ENCODE measurements around the gene CDC5L.
"Not testable (repeated sequence)": the region's sequence is repeated elsewhere in the genome, so short reads cannot be mapped to it uniquely, and the experiment has no call there.

The CDC5L gene

DNA sequence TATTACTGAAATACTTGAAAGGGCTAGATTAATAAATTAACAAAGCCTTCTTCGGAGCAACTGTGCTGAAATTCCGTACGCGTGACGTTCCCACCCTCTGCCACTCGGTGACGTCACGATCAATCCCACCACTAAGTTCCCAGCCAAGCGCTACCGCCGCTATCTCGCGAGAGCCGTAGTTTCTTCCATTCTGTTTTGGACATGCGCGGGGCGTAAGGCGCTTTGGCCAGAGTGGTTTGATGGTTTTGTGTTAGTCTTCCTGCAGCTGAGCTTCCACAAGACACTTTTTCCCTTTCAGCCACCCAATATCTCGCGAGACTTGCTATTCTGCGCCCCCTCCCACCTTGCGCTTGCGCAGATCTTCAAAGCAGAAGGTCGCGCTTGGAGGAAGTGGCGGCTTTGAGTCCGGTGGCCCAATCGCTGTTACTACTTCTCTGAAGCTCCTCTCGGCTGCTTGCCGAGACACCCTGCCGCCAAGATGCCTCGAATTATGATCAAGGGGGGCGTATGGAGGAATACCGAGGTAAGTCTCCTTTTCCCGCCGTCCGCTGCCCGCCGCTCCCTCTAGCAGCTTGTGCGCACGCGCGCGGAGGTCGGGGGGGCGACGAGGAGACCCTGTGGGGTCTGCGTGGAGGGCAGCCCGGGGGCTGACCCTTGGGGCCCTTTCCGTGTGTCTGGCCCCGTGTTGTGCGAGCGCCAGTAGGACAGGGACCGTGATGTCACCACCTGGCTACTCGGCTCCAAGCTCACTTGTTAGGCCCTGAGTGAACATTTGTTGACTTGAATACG is at the start of gene CDC5L:
Gene CDC5L (plus strand): TSS at position 361 of the 789 bp plus-strand sequence. CDS start 118 bp downstream, at position 479.
- peak; percentile 99 for DNase-seq

DNA sequence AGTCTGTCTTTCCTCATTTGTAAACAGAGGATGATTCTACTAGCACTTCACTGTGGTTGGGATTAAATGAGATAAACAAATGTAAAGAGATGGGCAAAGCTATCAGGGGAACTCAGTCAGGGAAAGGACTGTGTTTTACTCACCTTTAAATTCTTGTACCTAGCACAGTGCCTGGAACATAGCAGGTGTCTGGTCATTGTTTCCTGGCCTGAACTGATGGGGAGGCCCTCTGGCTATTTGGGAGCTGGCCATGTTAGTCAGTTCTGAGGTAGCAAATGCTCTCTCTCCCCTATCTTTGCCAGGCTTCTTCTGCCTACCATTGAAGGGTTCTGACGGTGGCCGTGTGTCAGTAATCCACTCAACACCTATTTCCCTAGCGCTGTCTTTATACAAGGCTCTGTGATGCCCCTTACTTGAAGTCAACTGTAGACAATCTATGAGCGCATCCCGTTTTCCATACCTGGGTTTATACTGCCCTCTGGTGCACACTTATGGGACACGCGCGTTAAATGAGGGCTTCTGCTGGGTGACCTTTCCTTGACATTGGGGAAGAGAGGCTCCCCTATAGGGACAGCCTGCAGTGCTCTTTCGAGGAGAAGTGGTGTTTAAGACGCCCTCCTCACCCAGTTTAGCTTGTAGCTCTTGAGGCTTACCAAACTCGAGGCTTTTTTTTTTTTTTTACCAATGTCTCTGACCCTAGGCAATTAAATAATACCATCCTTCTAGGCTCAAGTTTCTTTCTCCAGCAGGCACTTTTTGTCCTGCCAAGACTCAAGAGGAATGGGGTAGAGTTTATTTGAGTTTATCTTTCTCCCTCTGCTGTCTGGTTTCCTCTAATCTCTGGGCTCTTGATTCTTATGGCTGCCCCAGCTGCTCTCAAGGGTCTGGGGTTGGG is 49.0 kb upstream of the CDC5L start:
- DNase-seq, result peak; percentile 80

DNA sequence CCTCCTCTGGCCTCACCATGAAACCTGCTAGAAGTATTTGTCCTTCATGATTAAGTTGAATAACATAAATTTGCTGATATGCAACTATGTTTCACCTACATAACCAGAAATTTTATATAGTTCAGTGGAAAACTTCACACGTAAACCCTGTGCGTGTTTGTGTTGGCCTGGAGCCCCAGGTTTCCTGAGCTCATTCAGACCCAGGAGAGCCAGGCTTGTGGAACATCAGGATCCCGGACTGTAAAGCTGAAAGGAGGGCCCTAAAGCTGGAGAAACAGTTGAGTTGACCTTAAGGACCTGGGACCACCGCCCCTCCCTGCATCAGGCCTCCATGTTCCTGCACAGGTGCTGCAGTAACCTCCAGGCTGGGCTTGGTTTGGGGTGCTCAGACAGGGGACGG is 48.2 kb upstream of the CDC5L start:
- DNase-seq, result no peak

DNA sequence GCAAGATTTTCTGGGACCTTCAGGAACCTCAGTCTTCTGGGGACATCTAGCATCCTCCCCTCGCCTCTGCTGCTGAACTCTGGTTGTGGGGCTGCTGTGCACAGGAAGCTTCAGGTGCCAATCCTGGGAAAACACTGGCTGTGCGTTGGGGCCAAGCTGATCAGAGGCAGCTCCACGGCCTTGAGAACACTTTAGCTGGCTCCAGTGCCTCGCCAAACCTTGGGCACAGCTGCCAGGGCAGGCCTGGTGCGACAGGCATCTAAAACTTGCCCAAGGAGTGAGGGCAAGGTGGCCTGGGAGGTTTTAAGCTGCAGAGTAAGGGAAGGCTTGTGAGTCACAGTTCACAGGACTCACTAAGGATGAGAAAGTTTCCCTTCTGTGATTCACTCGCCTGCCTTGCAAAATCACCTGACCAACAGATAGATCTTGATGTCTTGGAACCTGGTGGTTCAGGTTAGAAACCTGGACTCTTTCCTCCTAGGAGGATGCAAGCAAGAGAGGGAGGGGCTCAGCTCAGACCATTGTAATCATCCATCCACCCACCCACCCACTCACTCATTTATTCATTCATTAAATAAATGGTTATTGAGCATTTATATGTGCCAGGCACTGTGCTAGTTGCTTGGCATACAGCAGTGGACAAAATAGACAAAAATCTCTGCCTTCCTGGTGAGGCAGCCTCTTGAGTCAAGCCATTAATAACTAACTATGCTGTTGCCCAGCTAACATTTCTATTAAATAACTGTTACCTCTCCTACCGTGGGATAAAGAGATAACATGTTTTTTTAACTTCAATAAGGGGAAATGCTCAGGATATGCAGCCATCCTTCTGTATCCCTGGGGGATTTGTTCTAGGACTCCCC is 47.5 kb upstream of the CDC5L start:
- no peak for DNase-seq

DNA sequence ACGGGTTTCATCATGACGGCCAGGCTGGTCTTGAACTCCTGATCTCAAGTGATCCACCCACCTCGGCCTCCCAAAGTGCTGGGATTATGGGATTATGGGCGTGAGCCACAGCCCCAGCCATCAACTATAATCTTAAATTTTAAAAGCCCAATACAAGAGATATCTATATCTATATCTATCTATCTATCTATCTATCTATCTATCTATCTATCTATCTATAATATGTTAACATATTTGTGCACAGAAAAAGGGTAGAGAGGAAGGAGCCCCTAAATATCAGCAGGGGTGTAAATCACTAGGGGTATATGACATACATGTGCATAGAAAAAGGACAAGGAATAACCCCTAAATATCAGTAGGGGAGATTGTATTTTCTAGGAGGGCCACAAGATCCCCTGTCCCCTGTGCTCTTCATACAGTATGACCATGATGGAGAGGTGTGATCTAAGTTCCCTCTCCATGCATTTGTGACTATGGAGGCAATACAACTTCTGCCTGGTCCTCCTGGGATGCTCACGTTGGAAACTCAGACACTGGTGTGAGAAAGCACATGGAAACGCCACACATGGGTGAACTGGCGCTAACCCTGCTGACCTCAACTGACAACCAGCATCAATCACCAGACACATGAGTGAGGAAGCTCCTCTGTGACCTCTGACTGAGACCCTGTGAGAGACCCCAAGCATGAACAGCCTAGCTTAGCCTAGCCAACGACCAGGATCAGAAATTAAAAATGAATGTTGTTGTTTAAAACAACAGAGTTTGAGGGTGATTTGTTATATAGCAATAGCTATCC is 46.2 kb upstream of the CDC5L start:
- no peak for DNase-seq

DNA sequence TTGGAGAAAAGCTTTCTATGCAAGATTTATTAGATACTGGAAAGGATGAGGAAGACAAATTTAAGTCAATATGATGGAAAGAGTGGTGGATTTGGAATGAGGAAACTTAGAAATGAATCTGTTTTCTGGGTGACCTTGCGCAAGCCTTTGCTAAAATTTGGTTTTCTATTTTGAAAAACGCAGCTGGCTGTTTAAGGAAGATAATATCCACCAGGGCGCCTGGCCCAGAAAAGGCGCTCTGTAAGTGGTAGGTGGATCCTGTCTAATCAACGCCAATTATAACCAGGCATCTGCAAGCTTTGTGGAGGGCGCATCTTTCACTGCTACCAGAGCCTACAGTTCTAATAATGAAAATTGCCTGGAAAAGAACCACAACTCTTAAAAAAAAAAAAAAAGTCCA is 45.5 kb upstream of the CDC5L start:
- no peak for DNase-seq

DNA sequence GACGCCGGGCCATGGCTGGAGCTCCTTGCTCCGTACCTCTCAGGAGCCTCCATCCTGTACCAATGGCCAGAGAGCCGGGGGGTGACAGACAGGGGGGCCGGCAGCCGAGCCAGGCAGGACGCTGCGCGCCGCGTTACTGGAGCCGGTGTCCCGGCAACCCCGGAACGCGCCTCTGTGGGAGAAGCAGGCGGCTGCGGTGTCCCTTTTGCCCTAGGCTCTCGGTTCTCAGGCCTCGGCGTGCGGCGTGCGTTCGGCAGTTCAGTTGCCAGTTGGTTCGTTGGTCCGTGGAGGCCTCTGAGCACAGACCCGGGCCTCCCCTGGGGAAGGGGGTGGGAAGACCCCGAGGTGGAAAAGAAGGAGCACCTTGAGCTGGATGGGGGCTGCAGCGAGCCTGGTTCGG is 45.0 kb upstream of the CDC5L start, which contains the start of gene SPATS1:
Gene SPATS1 (plus strand): TSS at position 162 of the 400 bp plus-strand sequence. CDS start 446 bp downstream, outside the sequence.
- peak; percentile 69 for DNase-seq

DNA sequence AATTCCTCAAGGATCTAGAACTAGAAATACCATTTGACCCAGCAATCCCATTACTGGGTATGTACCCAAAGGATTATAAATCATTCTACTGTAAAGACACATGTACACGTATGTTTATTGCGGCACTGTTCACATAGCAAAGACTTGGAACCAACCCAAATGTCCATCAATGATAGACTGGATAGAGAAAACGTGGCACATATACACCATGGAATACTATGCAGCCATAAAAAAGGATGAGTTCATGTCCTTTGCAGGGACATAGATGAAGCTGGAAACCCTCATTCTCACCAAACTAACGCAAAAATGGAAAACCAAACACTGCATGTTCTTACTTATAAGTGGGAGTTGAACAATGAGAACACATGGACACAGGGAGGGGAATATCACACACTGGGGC is 40.7 kb upstream of the CDC5L start:
- DNase-seq, result not testable (repeated sequence)

DNA sequence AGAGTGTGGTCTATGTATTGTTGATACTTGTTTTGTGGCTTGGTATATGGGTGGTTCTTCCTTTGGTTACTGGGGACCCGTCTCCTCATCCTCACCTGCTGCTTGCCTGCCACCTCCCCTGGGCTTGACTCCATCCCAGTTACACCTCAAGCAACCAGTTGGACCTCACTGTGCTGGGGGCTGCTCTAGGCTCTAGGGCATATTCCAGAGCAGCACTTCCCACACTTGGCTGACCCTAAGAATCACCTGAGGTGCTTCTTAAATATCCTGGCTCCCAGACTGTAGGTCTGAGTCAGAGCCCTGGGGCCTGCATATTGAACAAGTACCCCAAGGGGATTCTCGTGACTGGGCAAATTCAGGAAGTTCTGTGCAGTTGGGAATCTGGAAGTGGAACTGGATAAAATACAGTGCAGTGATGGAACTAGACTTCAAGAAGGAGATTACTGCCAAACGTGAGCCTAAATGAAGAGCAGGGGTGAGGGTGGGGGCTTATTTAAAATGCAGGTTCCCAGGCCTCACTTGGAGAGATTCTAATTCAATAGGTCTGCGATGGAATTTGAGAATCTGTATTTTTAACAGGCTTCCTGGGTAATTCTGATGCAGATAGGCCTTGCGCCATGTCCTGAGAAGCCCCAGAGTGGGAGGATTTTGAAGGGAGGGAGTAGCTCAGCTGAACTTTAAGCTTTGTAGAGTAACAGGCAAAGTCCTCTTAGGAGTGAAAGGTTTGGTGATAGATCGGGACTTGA is 37.4 kb upstream of the CDC5L start:
- DNase-seq, result peak; percentile 70

DNA sequence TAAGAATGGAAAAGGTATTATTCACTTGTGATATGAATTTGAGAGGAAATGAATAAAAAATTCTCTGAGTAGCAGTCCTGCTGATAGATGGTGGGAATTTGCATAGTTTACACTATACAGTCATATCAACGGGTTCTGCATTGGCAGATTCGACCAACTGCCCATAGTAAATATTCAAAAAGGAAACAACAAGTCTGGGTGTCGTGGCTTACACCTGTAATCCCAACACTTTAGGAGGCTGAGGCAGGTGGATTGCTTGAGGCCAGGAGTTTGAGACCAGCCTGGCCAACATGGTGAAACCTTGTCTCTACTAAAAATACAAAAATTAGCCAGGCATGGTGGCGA is 36.9 kb upstream of the CDC5L start:
- DNase-seq, result not testable (repeated sequence)

DNA sequence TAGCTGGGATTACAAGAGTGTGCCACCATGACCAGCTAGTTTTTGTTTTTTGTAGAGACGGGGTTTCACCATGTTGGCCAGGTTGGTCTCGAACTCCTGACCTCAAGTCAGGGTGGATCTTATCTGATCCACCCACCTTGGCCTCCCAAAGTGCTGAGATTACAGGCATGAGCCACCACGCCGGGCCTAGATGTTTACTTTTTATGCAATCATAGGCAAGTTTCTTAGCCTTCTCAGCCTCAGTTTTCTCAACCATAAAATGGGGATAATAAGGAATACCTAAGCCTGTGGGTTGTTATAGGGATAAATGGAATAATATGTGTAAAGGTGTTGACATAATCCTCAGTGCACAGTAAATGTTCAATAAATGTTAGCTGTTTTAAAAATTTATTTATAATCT is 35.2 kb upstream of the CDC5L start:
- no peak for DNase-seq

DNA sequence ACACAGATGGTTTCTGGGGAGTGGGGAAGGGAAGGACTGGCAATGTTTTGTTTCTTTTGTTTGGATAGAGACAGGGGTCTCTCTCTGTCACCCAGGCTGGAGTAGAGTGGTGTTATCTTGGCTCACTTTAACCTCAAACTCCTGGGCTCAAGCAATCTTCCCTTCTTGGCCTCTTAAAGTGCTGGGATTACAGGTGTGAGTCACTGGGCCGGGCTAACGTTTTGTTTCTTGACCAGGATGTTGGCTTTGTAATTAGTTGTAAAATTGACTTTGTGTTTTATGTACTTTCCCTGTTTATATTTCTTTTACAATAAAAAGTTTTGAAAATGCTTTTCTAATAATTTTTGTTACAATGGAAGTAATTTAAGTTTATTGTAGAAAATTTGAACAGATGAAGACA is 34.2 kb upstream of the CDC5L start:
- DNase-seq, result no peak

DNA sequence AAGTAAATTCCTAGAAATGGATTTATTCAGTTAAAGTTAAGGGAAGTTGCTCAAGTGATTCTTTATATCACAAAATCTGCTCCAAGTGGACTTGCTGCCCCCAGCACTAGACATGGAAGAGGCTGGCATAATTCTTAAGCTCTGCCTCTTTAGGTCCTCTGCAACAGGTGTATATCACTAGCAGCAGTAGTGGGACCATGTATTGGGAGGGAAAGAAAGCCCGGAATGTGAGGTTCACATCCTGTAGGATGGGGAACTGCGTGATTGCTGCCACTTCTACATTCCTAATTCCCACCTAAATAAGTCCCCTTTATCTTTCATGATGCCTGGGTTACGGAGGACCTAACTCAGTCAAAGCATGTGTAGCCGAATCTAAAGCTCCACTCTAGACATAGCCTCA is 31.9 kb upstream of the CDC5L start:
- DNase-seq, result no peak

DNA sequence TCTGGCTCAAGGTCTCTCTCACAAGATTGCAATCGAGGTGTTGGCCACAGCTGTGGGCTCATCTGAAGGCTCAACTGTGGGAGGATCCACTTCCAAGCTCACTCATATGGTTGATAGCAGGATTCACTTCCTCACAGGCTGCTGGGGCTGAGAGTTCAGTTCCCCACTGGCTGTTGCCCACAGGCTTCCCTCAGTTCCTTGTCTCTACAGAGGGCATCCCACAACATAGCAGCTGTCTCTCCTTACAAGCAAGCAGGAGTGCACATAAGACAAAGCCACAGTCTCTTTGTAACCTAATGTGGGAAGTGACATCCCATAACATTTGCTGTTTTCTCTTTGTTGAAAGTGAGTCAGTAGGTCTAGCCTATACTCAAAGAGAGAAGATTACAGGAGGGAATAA is 31.0 kb upstream of the CDC5L start:
- no peak for DNase-seq

DNA sequence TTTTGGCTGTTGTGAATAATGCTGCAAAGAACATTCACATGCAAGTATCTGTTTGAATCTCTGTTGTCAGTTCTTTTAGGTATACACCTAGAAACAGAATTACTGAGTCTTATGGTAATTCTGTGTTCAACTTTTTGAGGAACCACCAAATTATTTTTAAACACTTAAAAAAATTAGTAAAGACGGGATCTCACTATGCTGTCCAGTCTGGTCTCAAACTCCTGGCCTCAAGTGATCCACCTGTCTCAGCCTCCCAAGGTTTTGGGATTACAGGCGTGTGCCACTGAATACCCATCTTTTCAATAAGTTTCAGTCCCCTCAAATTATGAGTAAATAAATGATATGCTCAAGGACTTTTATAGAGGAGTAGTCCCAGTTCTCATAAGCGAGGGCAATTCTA is 27.5 kb upstream of the CDC5L start:
- DNase-seq, result no peak

DNA sequence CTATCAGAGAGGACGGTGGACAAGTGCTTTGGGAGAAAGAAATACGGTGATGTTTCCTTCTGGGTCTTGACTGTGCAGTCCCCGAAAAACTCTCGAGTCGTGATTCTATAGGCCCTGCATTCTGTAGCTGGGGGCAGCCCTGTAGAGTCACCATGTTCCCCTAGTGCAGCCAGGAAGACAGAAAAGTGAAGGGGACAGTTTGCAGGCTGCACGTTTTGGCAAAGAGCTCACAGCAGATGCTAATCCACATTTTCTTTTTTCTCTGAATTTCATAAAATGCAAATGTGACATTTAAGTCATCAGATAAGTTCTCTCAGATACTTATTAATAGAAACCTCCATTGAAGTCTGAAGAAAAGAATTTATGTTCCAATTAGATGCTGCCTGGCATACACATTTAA is 25.6 kb upstream of the CDC5L start:
- DNase-seq, result no peak

DNA sequence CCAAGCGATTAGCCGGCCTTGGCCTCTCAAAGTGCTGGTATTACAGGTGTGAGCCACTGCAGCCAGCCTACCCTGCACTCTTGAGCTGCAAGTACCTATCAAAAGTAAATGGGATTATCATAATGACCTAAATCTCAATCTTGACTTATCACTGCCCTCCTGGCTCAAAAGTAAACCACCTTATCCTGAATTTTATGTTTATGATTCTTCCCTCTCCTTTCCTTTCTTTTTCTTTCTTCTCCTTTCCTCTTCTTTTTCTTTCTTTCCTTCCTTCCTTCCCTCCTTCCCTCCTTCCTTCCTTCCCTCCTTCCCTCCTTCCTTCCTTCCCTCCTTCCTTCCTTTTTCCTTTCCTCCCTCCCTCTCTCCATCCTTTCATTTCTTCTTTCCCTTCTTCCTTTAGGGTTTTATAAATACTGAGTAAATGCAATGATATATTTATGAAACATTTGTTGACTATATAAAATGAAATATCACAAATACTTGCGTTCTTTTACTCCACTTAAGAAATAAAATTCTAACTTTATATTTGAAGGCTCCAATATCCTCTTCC is 24.1 kb upstream of the CDC5L start:
- no peak for DNase-seq

DNA sequence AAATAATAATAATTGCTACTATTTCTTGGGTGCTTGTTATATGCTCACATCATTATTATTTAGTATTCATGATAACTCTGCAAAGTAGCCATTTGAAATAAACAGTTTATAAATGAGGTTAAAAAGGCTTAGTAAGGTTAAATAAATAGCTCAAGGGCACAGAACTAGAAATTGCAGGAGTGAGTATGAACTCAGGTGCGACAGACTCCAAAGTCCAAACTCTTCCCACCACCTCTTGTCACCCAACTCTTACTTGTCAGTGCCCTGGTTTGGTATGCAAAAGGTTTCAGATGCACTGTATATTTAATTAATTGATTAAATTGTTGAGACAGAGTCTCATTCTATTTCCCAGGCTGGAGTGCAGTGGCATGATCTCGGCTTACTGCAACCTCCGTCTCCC is 20.7 kb upstream of the CDC5L start:
- DNase-seq, result no peak

DNA sequence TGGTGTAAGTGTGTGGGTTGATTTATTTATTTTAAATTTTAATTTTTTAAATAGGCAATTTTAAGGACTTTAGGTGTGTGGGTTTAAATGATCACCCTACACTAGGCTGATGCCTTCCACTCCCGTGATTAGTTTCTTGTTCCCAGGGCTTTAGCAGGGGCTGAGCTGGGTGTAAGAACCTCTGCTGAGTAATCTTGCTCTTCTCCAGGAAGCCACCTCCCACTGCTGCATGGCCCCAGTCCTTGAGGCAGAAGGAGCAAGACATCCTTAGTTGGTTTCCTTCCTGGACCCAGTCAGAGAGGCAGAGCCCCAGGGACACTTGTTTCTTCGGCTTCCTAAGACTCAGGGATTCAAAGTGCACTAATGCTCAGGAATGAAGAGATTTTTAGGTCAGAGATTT is 19.8 kb upstream of the CDC5L start:
- no peak for DNase-seq

DNA sequence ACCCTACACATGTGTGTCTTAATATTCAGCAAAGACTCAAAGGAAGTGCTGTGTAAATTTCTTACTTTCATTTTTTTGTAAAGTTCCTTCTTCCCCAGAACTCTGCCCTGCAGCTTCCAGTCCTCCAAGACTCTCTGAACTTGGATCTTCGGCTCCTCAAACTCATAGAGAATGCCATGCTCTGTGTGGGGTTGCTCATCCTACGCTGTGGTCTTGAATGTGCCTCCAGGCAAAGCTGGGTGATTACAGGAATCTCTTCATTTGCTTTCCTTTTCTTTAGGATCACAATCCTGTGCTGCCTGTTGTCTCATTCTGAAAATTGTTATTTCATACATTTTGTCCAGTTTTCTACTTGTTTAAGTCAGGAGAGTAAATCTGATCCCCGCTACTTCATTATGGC is 14.5 kb upstream of the CDC5L start:
- DNase-seq, result no peak

DNA sequence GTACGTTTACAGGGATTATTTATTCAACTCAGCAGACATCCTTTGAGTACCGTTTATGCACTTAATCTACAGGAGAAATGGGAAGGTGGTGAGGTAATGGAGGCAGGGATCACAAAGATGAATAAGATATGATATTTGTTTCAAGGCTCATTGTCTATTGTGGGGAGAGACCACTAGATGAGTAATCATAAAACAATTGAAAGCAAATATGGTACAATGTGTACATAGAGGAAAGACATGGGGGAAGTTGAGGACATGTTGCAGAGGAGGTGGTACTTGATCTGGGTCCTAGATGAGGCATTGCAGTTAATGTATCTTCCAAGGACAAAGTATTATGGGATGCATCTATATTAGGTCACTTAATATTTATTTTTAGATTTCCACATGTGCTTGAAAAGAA is 13.7 kb upstream of the CDC5L start:
- no peak for DNase-seq

Measured in islet precursor cell (in vitro differentiated cells).